ENCODE results near the gene WWOX. TPM values are rescaled to one million over a fixed set of nuclear protein-coding genes. Genes with fewer than 3 reads are reported as not detected.

The WWOX gene
- total RNA-seq, 1 donor from 2014 or later: 43.2 TPM

GRCh38 chr16:78715106-78715505, 615.7 kb downstream of the WWOX start:
- no peak for TF ChIP-seq CTCF (IDR thresholded peaks at IDR 0.05; ENCODE audit: unreplicated experiment)
- Mint-ChIP-seq H3K36me3 (ENCODE audit: insufficient read depth) (no peaks in the 10 kb centered on the region), H3K27me3 (no peaks in the 10 kb centered on the region), H3K4me1 (ENCODE audit: low read depth) (no peaks in the 10 kb centered on the region), H3K4me3 (ENCODE audit: low read depth) (no peak overlapping the region), H3K27ac (no peak overlapping the region), H3K9me3 (ENCODE audit: low read depth) (no peaks in the 10 kb centered on the region)
- DNase-seq (ENCODE audit: low spot score, unreplicated experiment): no peak

GRCh38 chr16:78715673-78716072, 616.2 kb downstream of the WWOX start:
- no peak for DNase-seq (ENCODE audit: low spot score, unreplicated experiment)
- Mint-ChIP-seq H3K4me1 (ENCODE audit: low read depth) (no peaks in the 10 kb centered on the region), H3K27me3 (no peaks in the 10 kb centered on the region), H3K27ac (no peak overlapping the region), H3K36me3 (ENCODE audit: insufficient read depth) (no peaks in the 10 kb centered on the region), H3K4me3 (ENCODE audit: low read depth) (no peak overlapping the region), H3K9me3 (ENCODE audit: low read depth) (no peaks in the 10 kb centered on the region)
- TF ChIP-seq CTCF (IDR thresholded peaks at IDR 0.05; ENCODE audit: unreplicated experiment): no peak

- Mint-ChIP-seq H3K27me3 (no peaks in the 10 kb centered on the region), H3K36me3 (ENCODE audit: insufficient read depth) (no peaks in the 10 kb centered on the region), H3K27ac (no peak overlapping the region), H3K4me1 (ENCODE audit: low read depth) (no peaks in the 10 kb centered on the region), H3K9me3 (ENCODE audit: low read depth) (no peaks in the 10 kb centered on the region), H3K4me3 (ENCODE audit: low read depth) (no peak overlapping the region)
- TF ChIP-seq CTCF (IDR thresholded peaks at IDR 0.05; ENCODE audit: unreplicated experiment): no peak
- DNase-seq (ENCODE audit: low spot score, unreplicated experiment): no peak
Measured at GRCh38 chr16:78718141-78718540, 618.7 kb downstream of the WWOX start.

- Mint-ChIP-seq H3K4me1 (ENCODE audit: low read depth) (no peaks in the 10 kb centered on the region), H3K27ac (no peak overlapping the region), H3K9me3 (ENCODE audit: low read depth) (no peaks in the 10 kb centered on the region), H3K36me3 (ENCODE audit: insufficient read depth) (no peaks in the 10 kb centered on the region), H3K27me3 (no peaks in the 10 kb centered on the region), H3K4me3 (ENCODE audit: low read depth) (no peak overlapping the region)
- no peak for TF ChIP-seq CTCF (IDR thresholded peaks at IDR 0.05; ENCODE audit: unreplicated experiment)
- DNase-seq (ENCODE audit: low spot score, unreplicated experiment): no peak
Measured at GRCh38 chr16:78720416-78720815, 621.0 kb downstream of the WWOX start.

- no peaks in the 10 kb centered on the region for H3K4me1 Mint-ChIP-seq (ENCODE audit: low read depth)
- no peak overlapping the region for H3K4me3 Mint-ChIP-seq (ENCODE audit: low read depth)
- no peak for DNase-seq (ENCODE audit: low spot score, unreplicated experiment)
- no peaks in the 10 kb centered on the region for H3K9me3 Mint-ChIP-seq (ENCODE audit: low read depth)
- no peak for TF ChIP-seq CTCF (IDR thresholded peaks at IDR 0.05; ENCODE audit: unreplicated experiment)
- no peak overlapping the region for H3K27ac Mint-ChIP-seq
- H3K27me3 Mint-ChIP-seq: no peaks in the 10 kb centered on the region
- no peaks in the 10 kb centered on the region for H3K36me3 Mint-ChIP-seq (ENCODE audit: insufficient read depth)
Measured at GRCh38 chr16:78727536-78727935, 628.1 kb downstream of the WWOX start.
